IMR-90 (cell line): ENCODE measurements around the gene AGAP1. TPM values are rescaled to one million over a fixed set of nuclear protein-coding genes. Genes with fewer than 3 reads are reported as not detected.
A peak's percentile ranks its signal among the peaks of the same experiment; 100 is the strongest.

Experiments used
- ATAC-seq: fragments of 200-7000 bp; cut with Tn5 transposase; 2 replicates; pipeline ENCODE4 v1.9.1; 2020; ENCODE audit warnings: low read depth, mild to moderate bottlenecking, moderate library complexity
- BruUV-seq: library from RNA; stranded (reverse); fragments of 400-500 nt; replicated peaks from 2 replicates; lab custom pipeline; 2021; lab: Mats Ljungman, UMichigan
- CTCF ChIA-PET: fragments of 300-600 bp; formaldehyde crosslinking; extraction: SDS; loops from one replicate; lab custom pipeline; 2021; ENCODE audit warnings: antibody characterized with exemption; lab: Yijun Ruan, JAX
- POLR2A ChIA-PET: fragments of 300-600 bp; sonication (Branson Sonifier 250); formaldehyde crosslinking; loops from one replicate; lab custom pipeline; 2022; ENCODE audit warnings: antibody characterized with exemption; ENCODE audit not compliant: unreplicated experiment; lab: Charles Lee
- DNase-seq: peaks from one replicate; pipeline ENCODE4 v3.0.0; 2013
- H2AFZ ChIP-seq: replicated peaks from 2 replicates; pipeline ENCODE3; 2013; ENCODE audit warnings: low read length, mild to moderate bottlenecking; ENCODE audit not compliant: poor library complexity
- H2AK5ac ChIP-seq: 2 replicates; pipeline ENCODE4 v1.6.1; 2013; ENCODE audit warnings: low read depth, low read length, inconsistent platforms
- H2AK9ac ChIP-seq: replicated peaks from 2 replicates; pipeline ENCODE3; 2013; ENCODE audit warnings: mild to moderate bottlenecking, low read depth, low read length, moderate library complexity; ENCODE audit not compliant: poor library complexity
- H2BK120ac ChIP-seq: 2 replicates; pipeline ENCODE4 v1.6.1; 2013; ENCODE audit warnings: low read depth, low read length, inconsistent platforms
- H2BK15ac ChIP-seq: 3 replicates; pipeline ENCODE4 v1.6.1; 2013; ENCODE audit warnings: low read depth, low read length, inconsistent platforms
- H2BK20ac ChIP-seq: 2 replicates; pipeline ENCODE4 v1.6.1; 2013; ENCODE audit warnings: low read depth, mild to moderate bottlenecking, inconsistent platforms, low read length, moderate library complexity
- H2BK5ac ChIP-seq: 2 replicates; pipeline ENCODE4 v1.6.1; 2013; ENCODE audit warnings: mild to moderate bottlenecking, low read depth, low read length, inconsistent platforms; ENCODE audit not compliant: poor library complexity, severe bottlenecking
- H3K14ac ChIP-seq: replicated peaks from 2 replicates; pipeline ENCODE4 v1.6.1; 2013; ENCODE audit warnings: low read depth, low read length, inconsistent platforms
- H3K18ac ChIP-seq: 2 replicates; pipeline ENCODE4 v1.6.1; 2013; ENCODE audit warnings: low read depth, low read length, control low read depth
- H3K23ac ChIP-seq: 2 replicates; pipeline ENCODE4 v1.6.1; 2013; ENCODE audit warnings: low read depth, low read length, inconsistent platforms
- H3K27ac ChIP-seq: 2 replicates; pipeline ENCODE4 v1.5.1; 2013; ENCODE audit warnings: mild to moderate bottlenecking, control low read depth, low read length; ENCODE audit not compliant: insufficient read depth
- H3K27me3 ChIP-seq: 2 replicates; pipeline ENCODE4 v1.6.1; 2013; ENCODE audit warnings: low read length; ENCODE audit not compliant: control insufficient read depth, insufficient read depth
- H3K36me3 ChIP-seq: 2 replicates; pipeline ENCODE4 v1.6.1; 2013; ENCODE audit warnings: low read length, mixed read lengths; ENCODE audit not compliant: control insufficient read depth, insufficient read depth
- H3K4ac ChIP-seq: 2 replicates; pipeline ENCODE4 v1.6.1; 2013; ENCODE audit warnings: low read depth, low read length, inconsistent platforms
- H3K4me1 ChIP-seq: 2 replicates; pipeline ENCODE4 v1.6.1; 2013; ENCODE audit warnings: low read length, mixed read lengths; ENCODE audit not compliant: control insufficient read depth, insufficient read depth
- H3K4me2 ChIP-seq: 2 replicates; pipeline ENCODE4 v1.6.1; 2013; ENCODE audit warnings: low read depth, mild to moderate bottlenecking, control low read depth, low read length, moderate library complexity
- H3K4me3 ChIP-seq: 2 replicates; pipeline ENCODE4 v1.5.1; 2013; ENCODE audit warnings: low read depth, mild to moderate bottlenecking, control low read depth, low read length, moderate library complexity; ENCODE audit not compliant: insufficient read depth
- H3K56ac ChIP-seq: 2 replicates; pipeline ENCODE4 v1.6.1; 2013; ENCODE audit warnings: low read length, inconsistent platforms; ENCODE audit not compliant: insufficient read depth; ENCODE audit errors: extremely low read depth
- H3K79me1 ChIP-seq, 2 experiments: 2 replicates each; pipeline ENCODE4 v1.6.1; 2013; ENCODE audit warnings: low read length in 2 of 2, inconsistent platforms in 1 of 2, low read depth in 1 of 2
- H3K9ac ChIP-seq: 2 replicates; pipeline ENCODE4 v1.6.1; 2013; ENCODE audit warnings: low read depth, low read length, control low read depth
- H3K9me1 ChIP-seq: 2 replicates; pipeline ENCODE4 v1.6.1; 2013; ENCODE audit warnings: low read length, inconsistent platforms; ENCODE audit not compliant: insufficient read depth
- H3K9me3 ChIP-seq: 2 replicates; pipeline ENCODE4 v1.6.1; 2013; ENCODE audit warnings: low read length; ENCODE audit not compliant: control insufficient read depth, insufficient read depth
- H4K20me1 ChIP-seq: 2 replicates; pipeline ENCODE4 v1.6.1; 2013; ENCODE audit warnings: low read length, inconsistent platforms; ENCODE audit not compliant: insufficient read depth
- H4K5ac ChIP-seq: 2 replicates; pipeline ENCODE4 v1.6.1; 2013; ENCODE audit warnings: mild to moderate bottlenecking, low read depth, low read length, control low read depth
- H4K8ac ChIP-seq, 2 experiments: 2 replicates each; pipeline ENCODE4 v1.6.1; 2013; ENCODE audit warnings: low read depth in 2 of 2, low read length in 2 of 2, control low read depth in 1 of 2, inconsistent platforms in 1 of 2
- H4K91ac ChIP-seq: 2 replicates; pipeline ENCODE4 v1.6.1; 2013; ENCODE audit warnings: low read depth, low read length, inconsistent platforms; ENCODE audit not compliant: insufficient read depth
- BHLHE40 ChIP-seq: fragments of 150-350 bp; IDR thresholded peaks from 2 replicates; pipeline ENCODE4 v1.6.1; 2016; ENCODE audit warnings: mild to moderate bottlenecking, low read depth, low read length
- CEBPB ChIP-seq: IDR thresholded peaks from 2 replicates; pipeline ENCODE4 v1.6.1; 2012; ENCODE audit warnings: low read depth, low read length, improper control_type of control experiment
- CHD1 ChIP-seq: IDR thresholded peaks from 2 replicates; pipeline ENCODE4 v1.6.1; 2012; ENCODE audit warnings: low read depth, low read length, improper control_type of control experiment
- CTCF ChIP-seq: conservative IDR thresholded peaks from 2 replicates; pipeline ENCODE4 v1.5.1; 2012; ENCODE audit warnings: mild to moderate bottlenecking, low read depth, low read length, improper control_type of control experiment
- FOS ChIP-seq: fragments of 150-350 bp; IDR thresholded peaks from 2 replicates; pipeline ENCODE4 v1.6.1; 2016; ENCODE audit warnings: low read depth, low read length
- MAFK ChIP-seq: IDR thresholded peaks from 2 replicates; pipeline ENCODE4 v1.6.1; 2012; ENCODE audit warnings: low read depth, low read length, improper control_type of control experiment
- MAZ ChIP-seq: IDR thresholded peaks from 2 replicates; pipeline ENCODE4 v1.6.1; 2012; ENCODE audit warnings: low read depth, mild to moderate bottlenecking, low read length, improper control_type of control experiment, moderate library complexity, borderline replicate concordance
- RFX5 ChIP-seq: IDR thresholded peaks from 2 replicates; pipeline ENCODE4 v1.8.0; 2012; ENCODE audit warnings: low read depth, mild to moderate bottlenecking, low read length, moderate library complexity
- WGBS, 2 experiments: methylation state at CpG; one replicate each; pipeline versions ENCODE4 v1.1.5 to v1.1.7; 2013; ENCODE audit warnings: missing lambda C conversion rate in 2 of 2; ENCODE audit not compliant: insufficient read length in 1 of 2; ENCODE audit errors: extremely low coverage in 2 of 2; 5-methylcytosine and 5-hydroxymethylcytosine counted together
- dilution Hi-C: fragments of 300-500 bp; cut with HindIII; formaldehyde crosslinking; loops from one replicate; pipeline ENCODE4 v1.14.3; 2018; ENCODE audit warnings: low sequenced_read_pairs; ENCODE audit not compliant: unreplicated experiment
- in situ Hi-C: fragments of 300-500 bp; cut with MboI; formaldehyde crosslinking; loops from 3 replicates; pipeline ENCODE4 v1.14.3; 2019; ENCODE audit warnings: low sequenced_read_pairs, inconsistent platforms, mixed read lengths
- intact Hi-C: fragments of 100-400 bp; cut with micrococcal nuclease; formaldehyde crosslinking; loops from 2 replicates; pipeline ENCODE4 v1.10.0; 2022
- polyA plus RNA-seq, 3 experiments: library from polyadenylated mRNA; depleted of rRNA; stranded (reverse); fragments of >200 nt; gene quantifications; 2 replicates each; pipeline ENCODE4 v1.2.3, GENCODE V29; 2012; ENCODE audit warnings: low replicate concordance in 1 of 3
- total RNA-seq: library from RNA; depleted of rRNA; stranded (reverse); fragments of >200 nt; gene quantifications from 2 replicates; pipeline ENCODE4 v1.2.3, GENCODE V29; 2012

AGAP1 gene
- total and polyA plus RNA-seq, 2 of the 4 experiments (the other 2 are of a cell fraction), result 15.1 to 16.4 TPM

- Histone ChIP-seq H3K56ac (no peak overlapping the region), H3K4me3 (no peak overlapping the region), H3K9me3 (no peaks in the 10 kb centered on the region), H4K8ac (no peak overlapping the region), H2AK5ac (no peak overlapping the region), H3K18ac (no peak overlapping the region), H4K20me1 (peaks cover 69% of the 10 kb centered on the region), H3K79me1 (peaks cover 42 to 77% of the 10 kb centered on the region in 2 experiments), H2BK5ac (no peak overlapping the region), H2AFZ (peak overlapping the region; percentile 14), H3K9ac (no peak overlapping the region), H4K5ac (no peak overlapping the region), H3K9me1 (peaks cover 8% of the 10 kb centered on the region), H3K27me3 (no peaks in the 10 kb centered on the region), H3K23ac (no peak overlapping the region; the same call in 1 of the 2 replicates), H3K4me2 (no peak overlapping the region), H2BK20ac (no peak overlapping the region), H3K4ac (no peak overlapping the region), H3K27ac (no peak overlapping the region), H2BK120ac (no peak overlapping the region), H4K91ac (no peak overlapping the region), H3K14ac (no peak overlapping the region), H2BK15ac (no peak overlapping the region), H3K36me3 (no peaks in the 10 kb centered on the region), H2AK9ac (peak overlapping the region; percentile 57), H3K4me1 (peaks cover 8% of the 10 kb centered on the region; the same call in 1 of the 2 replicates)
- no TSS peak for BruUV-seq
- dilution Hi-C loops, result no loop called here
- no peak for DNase-seq
- TF ChIP-seq FOS, result no peak
- TF ChIP-seq MAZ, result no peak
- TF ChIP-seq CEBPB, result no peak
- no peak for TF ChIP-seq CHD1
- TF ChIP-seq RFX5, result no peak
- no peak for TF ChIP-seq CTCF
- TF ChIP-seq BHLHE40, result no peak
- no peak for TF ChIP-seq MAFK
- WGBS, 2 experiments, result 95% methylated on average over 4 of the region's 10 CpGs; no CpG with 5 or more reads in 1 of the 2 experiments
- ChIA-PET CTCF (no interaction called here), POLR2A (no interaction called here)
- in situ Hi-C loops, result no loop called here
- intact Hi-C loops, result no loop called here
- ATAC-seq, result no peak
These were observed 21.0 kb downstream of the AGAP1 start for GRCh38 chr2:235514627-235515363.
